ENCODE results near the gene OGA. TPM values are rescaled to one million over a fixed set of nuclear protein-coding genes. Genes with fewer than 3 reads are reported as not detected.
"Not testable (repeated sequence)": the region's sequence is repeated elsewhere in the genome, so short reads cannot be mapped to it uniquely, and the experiment has no call there.

Gene OGA
- polyA plus RNA-seq, 4 donors, result 128 to 211 (median 159) TPM

DNA sequence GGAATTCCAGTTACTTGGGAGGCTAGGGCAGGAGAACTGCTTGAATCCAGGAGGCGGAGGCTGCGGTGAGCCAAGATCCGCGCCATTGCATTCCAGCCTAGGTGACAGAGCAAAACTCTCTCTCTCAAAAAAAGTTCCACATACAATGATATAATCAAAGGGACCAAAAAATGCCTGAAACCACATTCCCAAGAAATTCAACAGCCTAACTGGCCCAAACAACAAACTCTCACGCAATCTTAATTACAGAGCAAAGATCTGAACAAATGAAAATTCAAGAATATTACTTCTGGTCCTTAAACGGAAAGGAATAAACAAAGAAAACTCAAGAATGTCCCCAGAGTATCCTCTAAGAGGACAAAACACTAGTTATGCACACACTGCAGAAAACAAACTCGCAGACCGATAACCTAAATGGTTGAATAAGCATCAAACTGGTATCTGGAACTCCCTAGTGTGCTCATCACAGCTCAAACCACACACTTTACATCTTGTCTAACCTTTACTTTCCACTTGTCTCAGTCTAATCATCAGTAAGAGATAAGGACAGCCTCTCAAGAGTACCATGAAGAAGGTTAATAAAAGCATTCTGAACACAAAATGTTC lies 3.7 kb downstream of the OGA start:
- DNase-seq (ENCODE audit: low read depth in 4 of 4, low spot score in 3 of 4), result no peak

GRCh38 chr10:101812606-101813005 lies 5.6 kb downstream of the OGA start:
- DNase-seq (ENCODE audit: low read depth in 4 of 4, low spot score in 3 of 4), result no peak

- no peak for DNase-seq (ENCODE audit: low read depth in 4 of 4, low spot score in 3 of 4)
Measured at GRCh38 chr10:101807158-101807557, 11.1 kb downstream of the OGA start.

DNA sequence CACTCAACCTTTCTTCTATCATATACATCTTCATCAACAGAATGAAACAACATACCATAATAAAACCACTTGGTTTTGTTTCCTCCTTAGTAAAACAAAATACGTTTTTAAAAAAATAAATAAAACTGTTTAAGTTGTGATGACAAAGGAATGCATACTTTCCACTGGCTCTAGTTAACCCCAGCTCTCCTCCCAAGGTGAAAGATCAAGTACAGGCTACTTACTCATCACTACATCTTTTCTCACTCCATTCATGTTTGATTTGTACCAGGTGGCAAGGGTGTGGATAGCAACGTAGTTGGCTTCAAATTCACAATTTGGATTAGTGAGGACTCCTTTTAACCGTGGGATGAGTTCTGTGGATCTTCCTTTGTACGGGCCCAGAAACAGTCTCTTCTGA lies 14.7 kb downstream of the OGA start:
- no peak for DNase-seq (ENCODE audit: low read depth in 4 of 4, low spot score in 3 of 4)

- no peak for DNase-seq (ENCODE audit: low read depth in 4 of 4, low spot score in 3 of 4)
Measured at GRCh38 chr10:101797403-101798059, 20.7 kb downstream of the OGA start.

- no peak for DNase-seq (ENCODE audit: low read depth in 4 of 4, low spot score in 3 of 4)
Measured at GRCh38 chr10:101793526-101793925, 24.7 kb downstream of the OGA start.

- no peak for DNase-seq (ENCODE audit: low read depth in 4 of 4, low spot score in 3 of 4)
Measured at GRCh38 chr10:101789686-101790085, 28.6 kb downstream of the OGA start.

DNA sequence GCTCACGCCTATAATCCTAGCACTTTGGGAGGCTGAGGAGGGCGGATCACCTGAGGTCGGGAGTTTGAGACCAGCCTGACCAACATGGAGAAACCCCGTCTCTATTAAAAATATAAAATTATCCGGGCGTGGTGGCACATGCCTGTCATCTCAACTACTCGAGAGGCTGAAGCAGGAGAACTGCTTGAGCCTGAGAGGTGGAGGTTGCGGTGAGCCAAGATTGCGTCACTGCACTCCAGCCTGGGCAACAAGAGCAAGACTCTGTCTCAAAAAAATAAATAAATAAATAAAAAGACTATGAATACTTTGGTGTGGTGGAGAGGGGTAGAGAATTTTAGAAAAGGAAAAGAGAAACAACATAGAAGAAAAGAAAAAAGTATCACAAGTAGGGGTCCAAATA lies 29.0 kb downstream of the OGA start:
- not testable (repeated sequence) for DNase-seq (ENCODE audit: low read depth in 4 of 4, low spot score in 3 of 4)

- no peak for DNase-seq (ENCODE audit: low read depth in 4 of 4, low spot score in 3 of 4)
Measured at GRCh38 chr10:101785801-101786200, 32.4 kb downstream of the OGA start.

GRCh38 chr10:101784558-101784957 lies 33.7 kb downstream of the OGA start:
- DNase-seq (ENCODE audit: low read depth in 4 of 4, low spot score in 3 of 4), result no peak

GRCh38 chr10:101783736-101784118 lies 34.5 kb downstream of the OGA start:
- no peak for DNase-seq (ENCODE audit: low read depth in 4 of 4, low spot score in 3 of 4)

- DNase-seq (ENCODE audit: low read depth in 4 of 4, low spot score in 3 of 4), result peak in 2 of 4 donors; percentile 67 to 68
Measured at GRCh38 chr10:101782811-101783735, 35.2 kb downstream of the OGA start, which contains the start of gene NPM3. Gene NPM3, minus strand, starts transcription at chr10:101783446. Its CDS starts 56 bp downstream, at chr10:101783390.

- no peak for DNase-seq (ENCODE audit: low read depth in 4 of 4, low spot score in 3 of 4)
Measured at GRCh38 chr10:101781984-101782810, 36.0 kb downstream of the OGA start.

DNA sequence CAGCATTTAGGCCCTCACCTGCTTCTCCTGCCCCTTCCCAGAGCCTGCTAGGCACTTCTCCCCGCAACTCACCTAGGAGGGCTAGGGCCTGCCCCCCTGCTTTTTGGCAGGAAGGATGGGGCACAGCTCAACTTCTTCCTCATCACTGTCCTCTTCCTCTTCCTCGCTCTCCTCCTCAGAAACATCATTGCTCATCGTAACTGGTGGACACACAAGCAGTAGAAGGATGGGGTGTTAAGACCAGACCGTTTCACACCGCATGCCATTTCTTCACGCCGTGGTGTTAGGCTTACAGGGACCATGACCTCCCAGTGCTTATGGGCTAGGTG lies 36.6 kb downstream of the OGA start:
- DNase-seq (ENCODE audit: low read depth in 4 of 4, low spot score in 3 of 4), result no peak

- no peak for DNase-seq (ENCODE audit: low read depth in 4 of 4, low spot score in 3 of 4)
Measured at GRCh38 chr10:101780818-101781654, 37.2 kb downstream of the OGA start.

DNA sequence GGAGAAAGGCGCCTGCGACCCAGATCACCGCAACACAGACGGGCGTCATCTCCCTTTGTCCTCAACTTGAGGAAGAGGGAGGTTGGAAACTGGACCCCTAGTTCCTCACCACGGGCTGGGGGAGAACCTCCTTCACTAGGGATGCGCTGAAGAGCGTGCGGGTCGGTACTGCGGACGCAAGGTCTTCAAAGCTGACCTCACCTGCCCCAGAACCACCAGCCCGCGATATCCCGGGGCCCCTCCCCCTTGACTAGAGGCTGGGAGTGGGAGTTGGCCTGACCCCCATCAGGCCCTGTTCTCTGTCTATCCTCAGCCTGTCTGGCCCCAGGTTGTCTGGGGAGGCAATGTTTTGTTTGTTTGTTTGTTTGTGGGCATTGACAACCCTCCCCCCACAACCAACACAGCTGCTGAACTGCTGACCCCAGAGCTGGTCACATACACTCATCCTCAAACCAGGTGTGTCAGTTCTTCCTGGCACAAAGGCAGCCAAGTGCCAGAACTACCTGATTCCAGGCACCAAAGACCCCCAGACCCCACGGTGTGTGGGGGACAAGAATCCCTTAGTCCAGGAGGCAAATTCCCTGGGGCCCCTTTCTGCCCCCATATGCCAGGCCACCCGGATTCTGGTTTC lies 37.9 kb downstream of the OGA start:
- DNase-seq (ENCODE audit: low read depth in 4 of 4, low spot score in 3 of 4), result no peak

DNA sequence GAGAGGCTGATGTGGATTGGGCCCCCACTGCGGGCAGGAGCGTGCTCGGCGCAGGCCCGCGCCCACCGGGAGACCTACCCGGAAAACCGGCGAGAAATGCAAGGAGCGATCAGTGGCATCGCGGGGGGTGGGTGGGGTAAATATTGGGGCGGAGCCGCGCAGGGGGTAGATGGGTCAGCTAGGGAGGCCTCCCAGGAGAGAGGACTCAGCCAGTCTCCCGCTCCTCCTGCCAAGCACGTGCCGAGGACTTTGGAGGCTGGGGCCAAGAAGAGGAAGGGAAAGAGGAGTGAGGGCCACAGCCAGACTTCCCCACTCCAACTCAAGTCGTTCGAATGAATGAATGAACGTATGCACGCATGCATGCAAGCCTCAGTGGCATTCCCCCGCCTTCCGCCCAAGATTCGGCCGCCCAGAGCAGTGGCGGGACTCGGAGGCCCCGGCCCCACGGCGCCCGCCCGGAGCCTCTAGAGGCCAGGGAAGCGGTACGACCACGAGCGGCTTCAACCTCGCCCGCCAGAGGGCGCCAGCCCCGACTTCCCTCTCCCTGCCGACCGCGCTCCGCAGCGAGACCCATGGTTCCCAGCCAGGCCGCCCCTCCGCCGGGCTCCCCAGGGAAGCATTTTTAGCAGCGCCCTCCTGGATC lies 38.6 kb downstream of the OGA start:
- peak in 1 of 4 donors; percentile 58 for DNase-seq (ENCODE audit: low read depth in 4 of 4, low spot score in 3 of 4)

DNA sequence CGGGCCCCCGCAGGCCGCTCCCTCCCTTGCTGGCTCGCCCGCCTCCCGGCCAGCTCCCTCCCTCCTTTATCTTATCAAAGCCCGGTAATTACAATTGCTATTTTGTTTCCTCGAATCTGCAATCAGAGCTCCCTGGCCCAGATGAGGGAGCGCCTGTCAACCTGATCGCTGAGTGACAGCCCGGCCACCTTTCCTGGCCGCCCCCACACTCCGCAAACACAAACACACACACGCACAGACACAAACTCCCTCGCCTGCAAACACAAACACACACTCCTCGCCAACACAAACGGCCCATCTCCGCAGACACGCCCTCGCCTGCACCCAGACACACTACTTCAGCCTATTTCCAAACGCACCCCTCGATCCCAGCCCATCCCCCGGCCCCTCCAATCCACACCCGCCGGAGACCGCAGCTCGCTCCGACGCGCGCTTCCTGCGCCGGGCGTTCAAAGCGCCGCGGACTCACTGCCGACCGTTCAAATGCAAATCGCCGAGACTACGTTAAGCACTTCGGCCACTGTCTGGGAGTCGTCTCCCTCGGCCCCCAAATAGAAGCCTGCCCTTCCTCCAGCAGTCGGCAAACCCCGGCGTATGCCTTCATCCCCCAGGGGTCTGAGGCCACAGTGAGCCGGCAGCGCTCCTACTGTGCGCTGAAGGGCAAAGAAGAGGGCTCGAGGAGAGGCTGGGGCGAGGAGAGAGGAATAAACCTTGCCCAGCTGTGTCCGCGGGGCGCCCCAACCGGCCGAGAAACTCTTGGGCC lies 39.3 kb downstream of the OGA start:
- no peak for DNase-seq (ENCODE audit: low read depth in 4 of 4, low spot score in 3 of 4)
